ENCODE data around the gene G6PC3.

Gene G6PC3

DNA sequence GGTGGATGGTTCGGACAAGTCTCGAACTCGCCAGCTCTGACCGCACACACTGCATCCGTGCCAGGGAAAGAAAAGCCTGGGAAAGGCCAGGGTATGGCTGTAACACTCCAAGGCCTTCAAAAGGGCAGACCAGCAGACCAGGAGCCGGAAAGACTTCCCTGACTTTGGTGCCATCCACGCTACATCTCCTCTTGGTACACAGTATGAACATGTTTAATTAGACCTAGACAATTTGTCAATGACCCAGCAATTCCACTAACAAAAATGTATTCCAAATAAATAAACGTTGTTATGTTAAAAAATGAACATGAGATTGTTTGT lies 53.5 kb downstream of the G6PC3 start:
- DNase-seq, result no peak
